ENCODE results near the gene CES3. TPM values are rescaled to one million over a fixed set of nuclear protein-coding genes. Genes with fewer than 3 reads are reported as not detected.
"Not testable (repeated sequence)": the region's sequence is repeated elsewhere in the genome, so short reads cannot be mapped to it uniquely, and the experiment has no call there.

CES3 gene
- polyA plus RNA-seq, 1 donor from 2014 or later: 1.8 TPM

GRCh38 chr16:66988197-66988788, 27.2 kb downstream of the CES3 start, which contains the start of gene CES4A:
CES4A (plus strand) TSS chr16:66988589; CDS start chr16:66988773, 184 bp downstream.
- no peaks in the 10 kb centered on the region for H3K27me3 ChIP-seq (ENCODE audit: insufficient read depth, low read depth, low read length)
- H4K20me1 ChIP-seq (ENCODE audit: insufficient read depth): no peaks in the 10 kb centered on the region
- H3K4me3 ChIP-seq (ENCODE audit: low read length): no peak within 1 kb of the TSS
- no peaks in the 10 kb centered on the region for H3K9me2 ChIP-seq (ENCODE audit: insufficient read depth, low read length)
- no peaks in the 10 kb centered on the region for H3K9me3 ChIP-seq (ENCODE audit: low read length)
- H3K79me2 ChIP-seq (replicated peaks; ENCODE audit: insufficient read depth, low read length): no peaks in the 10 kb centered on the region
- no peaks in the 10 kb centered on the region for H3F3A ChIP-seq (ENCODE audit: insufficient read depth, low read length, poor library complexity, severe bottlenecking)
- no peak within 1 kb of the TSS for H3K9ac ChIP-seq (ENCODE audit: low read length)
- TF ChIP-seq EZH2 (IDR thresholded peaks at IDR 0.05; ENCODE audit: borderline replicate concordance, insufficient read depth, low read length, poor library complexity, severe bottlenecking) (no peak), RAD21 (conservative IDR thresholded peaks at IDR 0.05) (no peak), CTCF (IDR thresholded peaks at IDR 0.05; ENCODE audit: poor library complexity, severe bottlenecking) (no peak), TAF1 (IDR thresholded peaks at IDR 0.05; ENCODE audit: low read depth) (no peak), EP300 (conservative IDR thresholded peaks at IDR 0.05; ENCODE audit: poor library complexity, severe bottlenecking) (no peak), SMC3 (conservative IDR thresholded peaks at IDR 0.05; ENCODE audit: poor library complexity) (no peak), POLR2AphosphoS5 (IDR thresholded peaks at IDR 0.05) (no peak), MXI1 (conservative IDR thresholded peaks at IDR 0.05; ENCODE audit: poor library complexity, severe bottlenecking) (no peak)
- TF ChIP-seq, protein P1, sequence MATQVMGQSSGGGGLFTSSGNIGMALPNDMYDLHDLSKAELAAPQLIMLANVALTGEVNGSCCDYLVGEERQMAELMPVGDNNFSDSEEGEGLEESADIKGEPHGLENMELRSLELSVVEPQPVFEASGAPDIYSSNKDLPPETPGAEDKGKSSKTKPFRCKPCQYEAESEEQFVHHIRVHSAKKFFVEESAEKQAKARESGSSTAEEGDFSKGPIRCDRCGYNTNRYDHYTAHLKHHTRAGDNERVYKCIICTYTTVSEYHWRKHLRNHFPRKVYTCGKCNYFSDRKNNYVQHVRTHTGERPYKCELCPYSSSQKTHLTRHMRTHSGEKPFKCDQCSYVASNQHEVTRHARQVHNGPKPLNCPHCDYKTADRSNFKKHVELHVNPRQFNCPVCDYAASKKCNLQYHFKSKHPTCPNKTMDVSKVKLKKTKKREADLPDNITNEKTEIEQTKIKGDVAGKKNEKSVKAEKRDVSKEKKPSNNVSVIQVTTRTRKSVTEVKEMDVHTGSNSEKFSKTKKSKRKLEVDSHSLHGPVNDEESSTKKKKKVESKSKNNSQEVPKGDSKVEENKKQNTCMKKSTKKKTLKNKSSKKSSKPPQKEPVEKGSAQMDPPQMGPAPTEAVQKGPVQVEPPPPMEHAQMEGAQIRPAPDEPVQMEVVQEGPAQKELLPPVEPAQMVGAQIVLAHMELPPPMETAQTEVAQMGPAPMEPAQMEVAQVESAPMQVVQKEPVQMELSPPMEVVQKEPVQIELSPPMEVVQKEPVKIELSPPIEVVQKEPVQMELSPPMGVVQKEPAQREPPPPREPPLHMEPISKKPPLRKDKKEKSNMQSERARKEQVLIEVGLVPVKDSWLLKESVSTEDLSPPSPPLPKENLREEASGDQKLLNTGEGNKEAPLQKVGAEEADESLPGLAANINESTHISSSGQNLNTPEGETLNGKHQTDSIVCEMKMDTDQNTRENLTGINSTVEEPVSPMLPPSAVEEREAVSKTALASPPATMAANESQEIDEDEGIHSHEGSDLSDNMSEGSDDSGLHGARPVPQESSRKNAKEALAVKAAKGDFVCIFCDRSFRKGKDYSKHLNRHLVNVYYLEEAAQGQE (IDR thresholded peaks at IDR 0.05; ENCODE audit: borderline replicate concordance): no peak
- no peak within 1 kb of the TSS for H3K4me2 ChIP-seq (ENCODE audit: low read length)
- H2AFZ ChIP-seq (ENCODE audit: low read depth, low read length): no peak within 1 kb of the TSS
- H3K27ac ChIP-seq (ENCODE audit: low read length): no peak within 1 kb of the TSS
- no peaks in the 10 kb centered on the region for H3K36me3 ChIP-seq (ENCODE audit: insufficient read depth, low read length)

DNA sequence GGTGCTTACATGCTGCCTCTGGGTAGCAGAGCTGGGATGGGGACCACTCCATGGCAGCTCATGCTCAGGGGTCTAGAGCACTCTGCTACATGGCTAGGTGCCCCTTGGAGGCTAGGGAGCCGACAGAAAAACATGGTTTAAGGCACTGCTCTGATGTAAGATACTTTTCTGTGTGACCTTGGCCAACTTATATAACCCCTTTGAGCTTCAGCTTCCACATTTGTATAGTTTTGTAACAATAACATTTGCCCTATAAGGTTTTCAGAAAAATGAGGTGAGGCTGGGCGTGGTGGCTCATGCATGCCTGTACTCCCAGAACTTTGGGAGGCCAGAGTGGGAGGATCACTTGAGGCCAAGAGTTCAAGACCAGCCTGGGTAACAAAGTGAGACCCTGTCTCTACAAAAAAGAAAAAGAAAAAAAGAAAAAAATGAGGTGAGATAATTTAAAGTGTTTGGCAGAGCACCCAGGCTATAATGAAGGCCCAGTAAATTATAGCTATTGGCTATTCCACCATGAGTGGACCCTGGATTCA, 30.5 kb downstream of the CES3 start:
- H3K9me2 ChIP-seq (ENCODE audit: insufficient read depth, low read length): no peaks in the 10 kb centered on the region
- H3K79me2 ChIP-seq (replicated peaks; ENCODE audit: insufficient read depth, low read length): no peaks in the 10 kb centered on the region
- no peak overlapping the region for H3K27ac ChIP-seq (ENCODE audit: low read length)
- H3F3A ChIP-seq (ENCODE audit: insufficient read depth, low read length, poor library complexity, severe bottlenecking): no peaks in the 10 kb centered on the region
- no peaks in the 10 kb centered on the region for H3K27me3 ChIP-seq (ENCODE audit: insufficient read depth, low read depth, low read length)
- no peaks in the 10 kb centered on the region for H3K9me3 ChIP-seq (ENCODE audit: low read length)
- H2AFZ ChIP-seq (ENCODE audit: low read depth, low read length): no peak overlapping the region
- no peaks in the 10 kb centered on the region for H4K20me1 ChIP-seq (ENCODE audit: insufficient read depth)
- TF ChIP-seq MXI1 (conservative IDR thresholded peaks at IDR 0.05; ENCODE audit: poor library complexity, severe bottlenecking) (no peak), SMC3 (conservative IDR thresholded peaks at IDR 0.05; ENCODE audit: poor library complexity) (no peak), RAD21 (conservative IDR thresholded peaks at IDR 0.05) (no peak), EZH2 (IDR thresholded peaks at IDR 0.05; ENCODE audit: borderline replicate concordance, insufficient read depth, low read length, poor library complexity, severe bottlenecking) (no peak), POLR2AphosphoS5 (IDR thresholded peaks at IDR 0.05) (no peak), CTCF (IDR thresholded peaks at IDR 0.05; ENCODE audit: poor library complexity, severe bottlenecking) (no peak), TAF1 (IDR thresholded peaks at IDR 0.05; ENCODE audit: low read depth) (no peak), EP300 (conservative IDR thresholded peaks at IDR 0.05; ENCODE audit: poor library complexity, severe bottlenecking) (no peak)
- TF ChIP-seq, protein P1 (IDR thresholded peaks at IDR 0.05; ENCODE audit: borderline replicate concordance): no peak
- no peak overlapping the region for H3K9ac ChIP-seq (ENCODE audit: low read length)
- H3K4me2 ChIP-seq (ENCODE audit: low read length): no peak overlapping the region
- no peaks in the 10 kb centered on the region for H3K36me3 ChIP-seq (ENCODE audit: insufficient read depth, low read length)
- no peak overlapping the region for H3K4me3 ChIP-seq (ENCODE audit: low read length)

- H2AFZ ChIP-seq (ENCODE audit: low read depth, low read length); H3K9me3 ChIP-seq (ENCODE audit: low read length); H3K9me2 ChIP-seq (ENCODE audit: insufficient read depth, low read length); H3K27ac ChIP-seq (ENCODE audit: low read length); H3K9ac ChIP-seq (ENCODE audit: low read length); H3K4me3 ChIP-seq (ENCODE audit: low read length); H3K27me3 ChIP-seq (ENCODE audit: insufficient read depth, low read depth, low read length); H3K36me3 ChIP-seq (ENCODE audit: insufficient read depth, low read length); H3K79me2 ChIP-seq (replicated peaks; ENCODE audit: insufficient read depth, low read length); H4K20me1 ChIP-seq (ENCODE audit: insufficient read depth); H3K4me2 ChIP-seq (ENCODE audit: low read length); H3F3A ChIP-seq (ENCODE audit: insufficient read depth, low read length, poor library complexity, severe bottlenecking): not testable (repeated sequence)
Observed at GRCh38 chr16:66993558-66993957, 32.5 kb downstream of the CES3 start.
